Measurements from ENCODE around the gene FAM237A. TPM values are rescaled to one million over a fixed set of nuclear protein-coding genes. Genes with fewer than 3 reads are reported as not detected.
A peak's percentile ranks its signal among the peaks of the same experiment; 100 is the strongest.

Gene FAM237A
- not detected for total RNA-seq

DNA sequence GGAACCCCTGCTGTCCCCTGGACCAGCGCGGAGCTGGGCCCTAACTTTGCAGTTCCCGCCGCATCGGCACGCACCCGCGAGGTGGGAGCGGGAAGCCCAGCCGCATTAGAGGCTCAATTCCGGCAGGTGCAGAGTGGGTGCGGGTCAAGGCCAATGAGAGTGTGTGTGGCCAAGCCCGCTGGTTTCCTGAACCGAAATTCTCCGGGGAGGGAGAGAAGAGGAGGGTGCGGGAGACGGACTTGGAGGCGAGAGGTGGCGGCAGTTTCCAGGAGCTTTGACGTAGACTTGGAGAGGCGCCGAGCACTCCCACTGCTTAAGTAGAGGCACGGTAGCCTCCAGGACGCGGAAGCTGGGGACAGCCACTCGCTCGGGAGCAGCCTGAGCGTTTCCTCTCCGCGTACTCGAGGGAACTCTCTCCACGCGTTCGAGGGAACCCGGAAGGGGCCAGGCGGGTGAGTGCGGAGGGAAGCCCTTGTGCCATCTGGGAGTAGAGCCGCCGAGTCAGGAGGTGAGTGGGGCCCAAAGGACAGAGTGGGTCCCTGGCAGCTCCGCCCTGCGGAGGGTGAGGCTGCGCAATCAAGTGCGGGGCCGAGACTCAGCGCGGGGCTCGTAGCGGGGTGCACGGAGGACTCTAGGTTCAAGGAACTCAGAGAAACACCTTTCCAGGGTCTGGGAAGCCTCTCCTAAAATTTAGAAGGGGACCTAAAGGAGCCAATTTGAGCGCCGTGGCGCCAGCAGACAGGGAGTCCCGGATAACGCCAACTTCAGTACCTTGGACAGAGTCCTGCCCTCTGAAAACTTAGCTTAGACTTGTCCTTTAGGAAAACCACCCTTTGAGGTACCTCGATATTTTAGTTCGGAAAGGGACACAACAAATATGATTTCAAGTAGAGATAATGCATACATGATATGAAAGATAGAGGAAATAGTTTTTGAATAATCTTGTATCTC lies at the start of gene FAM237A:
TSS of gene FAM237A (plus strand) at position 413 of the 951 bp plus-strand sequence. CDS start 1,750 bp downstream, outside the sequence.
- peak in 1 of 2 donors; percentile 73 for DNase-seq
- TF ChIP-seq, protein P1, sequence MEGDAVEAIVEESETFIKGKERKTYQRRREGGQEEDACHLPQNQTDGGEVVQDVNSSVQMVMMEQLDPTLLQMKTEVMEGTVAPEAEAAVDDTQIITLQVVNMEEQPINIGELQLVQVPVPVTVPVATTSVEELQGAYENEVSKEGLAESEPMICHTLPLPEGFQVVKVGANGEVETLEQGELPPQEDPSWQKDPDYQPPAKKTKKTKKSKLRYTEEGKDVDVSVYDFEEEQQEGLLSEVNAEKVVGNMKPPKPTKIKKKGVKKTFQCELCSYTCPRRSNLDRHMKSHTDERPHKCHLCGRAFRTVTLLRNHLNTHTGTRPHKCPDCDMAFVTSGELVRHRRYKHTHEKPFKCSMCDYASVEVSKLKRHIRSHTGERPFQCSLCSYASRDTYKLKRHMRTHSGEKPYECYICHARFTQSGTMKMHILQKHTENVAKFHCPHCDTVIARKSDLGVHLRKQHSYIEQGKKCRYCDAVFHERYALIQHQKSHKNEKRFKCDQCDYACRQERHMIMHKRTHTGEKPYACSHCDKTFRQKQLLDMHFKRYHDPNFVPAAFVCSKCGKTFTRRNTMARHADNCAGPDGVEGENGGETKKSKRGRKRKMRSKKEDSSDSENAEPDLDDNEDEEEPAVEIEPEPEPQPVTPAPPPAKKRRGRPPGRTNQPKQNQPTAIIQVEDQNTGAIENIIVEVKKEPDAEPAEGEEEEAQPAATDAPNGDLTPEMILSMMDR (IDR thresholded peaks at IDR 0.05) = no peak
- TF ChIP-seq POLR2A (IDR thresholded peaks at IDR 0.05) (no peak), POLR2AphosphoS5 (IDR thresholded peaks at IDR 0.05) (no peak), EP300 (IDR thresholded peaks at IDR 0.05) (no peak)
- Histone ChIP-seq H3K27me3 (peaks cover 0 to 17% (median 5%) of the 10 kb centered on the region in 4 donors), H3K4me1 (peaks cover 0 to 8% (median 0%) of the 10 kb centered on the region in 4 donors), H3K36me3 (no peaks in the 10 kb centered on the region), H3K27ac (no peak within 1 kb of the TSS), H3K9me3 (no peaks in the 10 kb centered on the region), H3K4me3 (no peak within 1 kb of the TSS)
- peak in 1 of 2 donors; percentile 44 for ATAC-seq (ENCODE audit: low FRiP score in 2 of 2)
- 7 to 8% methylated on average over 36 to 56 of the region's 56 CpGs for WGBS, 2 donors

DNA sequence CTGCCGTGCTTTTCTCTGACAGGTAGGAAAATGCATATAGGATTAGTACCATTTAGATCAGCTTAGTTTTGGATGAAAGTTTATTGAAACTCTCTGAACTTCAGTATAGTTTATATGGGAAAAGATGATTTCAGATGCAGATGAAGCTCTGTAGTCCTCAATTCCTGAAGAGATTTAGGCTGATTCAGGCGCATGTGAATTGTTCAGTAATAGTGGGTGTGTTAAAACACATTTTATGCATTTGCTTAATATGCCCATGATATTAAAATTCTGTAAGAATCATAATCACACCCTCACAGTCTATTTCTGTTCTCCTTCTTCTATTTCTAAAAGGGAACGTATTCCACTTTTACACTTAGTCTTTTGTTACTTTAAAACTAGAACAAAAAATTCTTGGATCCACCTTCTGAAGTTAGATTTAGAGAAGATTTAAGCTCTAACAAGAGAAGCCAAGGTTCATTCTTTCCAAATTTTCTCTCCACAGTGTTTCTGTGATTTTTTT lies 44.5 kb upstream of the FAM237A start:
- Histone ChIP-seq H3K4me1 (no peaks in the 10 kb centered on the region), H3K9me3 (no peaks in the 10 kb centered on the region), H3K4me3 (no peak overlapping the region), H3K27ac (no peak overlapping the region), H3K27me3 (no peaks in the 10 kb centered on the region), H3K36me3 (no peaks in the 10 kb centered on the region)
- WGBS, 2 donors = 92 to 93% methylated on average over 3 of the region's 3 CpGs
- no peak for ATAC-seq (ENCODE audit: low FRiP score in 2 of 2)
- no peak for DNase-seq
- TF ChIP-seq EP300 (IDR thresholded peaks at IDR 0.05) (no peak), POLR2A (IDR thresholded peaks at IDR 0.05) (no peak), POLR2AphosphoS5 (IDR thresholded peaks at IDR 0.05) (no peak)
- TF ChIP-seq, protein P1 (IDR thresholded peaks at IDR 0.05) = no peak

DNA sequence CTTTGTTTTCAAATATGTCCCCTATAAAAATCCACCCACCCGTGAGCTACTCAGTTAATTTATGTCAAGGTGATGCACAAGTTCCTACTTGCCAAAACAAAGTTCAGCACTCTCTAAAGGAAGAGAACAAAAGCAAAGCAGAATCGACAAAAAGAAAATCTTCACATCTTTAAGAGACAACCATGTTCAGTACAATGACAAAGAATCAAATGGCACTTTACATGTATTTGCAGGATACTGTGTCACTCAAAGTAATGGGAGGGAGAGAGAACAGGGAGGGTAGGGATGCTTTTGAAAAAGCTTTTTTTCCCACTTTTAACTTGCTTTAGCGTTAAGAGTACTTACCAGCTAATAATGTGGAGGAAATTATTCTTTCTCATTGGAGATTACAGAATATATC lies 39.0 kb upstream of the FAM237A start:
- WGBS, 2 donors = 86% methylated on average over 3 of the region's 3 CpGs
- DNase-seq (no peak), ATAC-seq (ENCODE audit: low FRiP score in 2 of 2) (no peak)
- no peaks in the 10 kb centered on the region for H3K4me1 ChIP-seq
- H3K4me3 ChIP-seq = no peak overlapping the region
- H3K27me3 ChIP-seq = no peaks in the 10 kb centered on the region
- no peak overlapping the region for H3K27ac ChIP-seq
- TF ChIP-seq, protein P1 (IDR thresholded peaks at IDR 0.05) = no peak
- no peak for TF ChIP-seq EP300 (IDR thresholded peaks at IDR 0.05)
- TF ChIP-seq POLR2A (IDR thresholded peaks at IDR 0.05) = no peak
- no peak for TF ChIP-seq POLR2AphosphoS5 (IDR thresholded peaks at IDR 0.05)
- no peaks in the 10 kb centered on the region for H3K9me3 ChIP-seq
- H3K36me3 ChIP-seq = no peaks in the 10 kb centered on the region

DNA sequence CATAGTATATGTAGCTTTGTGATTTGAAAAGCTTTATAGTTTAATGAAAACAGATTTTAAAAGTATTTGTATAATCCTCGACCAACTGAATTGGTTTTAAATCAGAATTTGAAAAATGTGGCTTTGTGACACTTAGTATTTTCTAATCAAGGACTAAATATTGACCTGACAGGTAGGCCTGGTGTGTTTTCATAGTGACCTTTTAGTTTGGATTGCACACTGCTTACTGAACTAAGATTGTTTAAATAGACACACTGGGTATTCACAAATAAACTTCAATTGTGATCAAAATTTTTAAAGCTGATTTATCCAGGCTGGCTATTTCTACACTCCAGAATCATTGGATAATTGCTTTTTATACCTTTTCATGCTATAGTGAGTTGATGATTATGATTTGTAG lies 31.8 kb upstream of the FAM237A start:
- 63 to 68% methylated on average over 1 of the region's 1 CpG for WGBS, 2 donors
- TF ChIP-seq POLR2A (IDR thresholded peaks at IDR 0.05) = no peak
- no peak for TF ChIP-seq EP300 (IDR thresholded peaks at IDR 0.05)
- TF ChIP-seq, protein P1 (IDR thresholded peaks at IDR 0.05) = no peak
- no peak for TF ChIP-seq POLR2AphosphoS5 (IDR thresholded peaks at IDR 0.05)
- ATAC-seq (ENCODE audit: low FRiP score in 2 of 2) = no peak

More for the DNA sequence above, 31.8 kb upstream of the FAM237A start:
- H3K36me3 ChIP-seq = no peaks in the 10 kb centered on the region
- H3K4me3 ChIP-seq = no peak overlapping the region
- no peaks in the 10 kb centered on the region for H3K27me3 ChIP-seq
- DNase-seq = no peak
- H3K4me1 ChIP-seq = no peaks in the 10 kb centered on the region
- no peaks in the 10 kb centered on the region for H3K9me3 ChIP-seq
- no peak overlapping the region for H3K27ac ChIP-seq
